Vagina (tissue), 2 donors: ENCODE data around the gene TLR7. TPM values are rescaled to one million over a fixed set of nuclear protein-coding genes. Genes with fewer than 3 reads are reported as not detected.

Source experiments
- DNase-seq, 2 donors: peaks; one replicate each; pipeline ENCODE4 v3.0.0-alpha.2; 2017; ENCODE audit errors: extremely low spot score in 2 of 2
- H3K27ac ChIP-seq: fragments of 200-600 bp; sonication (generic); one replicate; pipeline ENCODE4 v1.5.1; 2019
- H3K27me3 ChIP-seq: fragments of 200-600 bp; sonication (generic); one replicate; pipeline ENCODE4 v1.5.1; 2019
- H3K36me3 ChIP-seq, 2 donors: fragments of 200-600 bp; sonication (generic); one replicate each; pipeline ENCODE4 v1.5.1; 2017 to 2019
- H3K4me1 ChIP-seq: fragments of 200-600 bp; sonication (generic); one replicate; pipeline ENCODE4 v1.5.1; 2019
- H3K4me3 ChIP-seq, 2 donors: fragments of 200-600 bp; sonication (generic); 1 replicate in 1 of 2; 2 replicates in 1 of 2; pipeline ENCODE4 v1.5.1; 2016 to 2019
- H3K9me3 ChIP-seq: fragments of 200-600 bp; sonication (generic); one replicate; pipeline ENCODE4 v1.5.1; 2019
- CTCF ChIP-seq, 3 experiments: fragments of 450-650 bp in 2 of 3; fragments of 200-600 bp in 1 of 3; sonication (generic) in 1 of 3; IDR thresholded peaks; one replicate each; pipeline ENCODE4 v1.5.1; 2017 to 2019; ENCODE audit warnings: antibody characterized with exemption in 3 of 3, mild to moderate bottlenecking in 2 of 3, moderate library complexity in 2 of 3
- POLR2A ChIP-seq, 2 donors: fragments of 450-650 bp; IDR thresholded peaks; one replicate each; pipeline ENCODE4 v1.6.1; 2017; ENCODE audit warnings: antibody characterized with exemption in 2 of 2, mild to moderate bottlenecking in 2 of 2, moderate library complexity in 2 of 2
- POLR2AphosphoS5 ChIP-seq, 2 donors: sonication (generic); formaldehyde crosslinking; IDR thresholded peaks; one replicate each; pipeline ENCODE4 v1.9.0; 2017; ENCODE audit warnings: antibody characterized with exemption in 2 of 2, mild to moderate bottlenecking in 2 of 2, low read depth in 1 of 2; ENCODE audit not compliant: insufficient read depth in 1 of 2
- intact Hi-C: fragments of 100-400 bp; cut with DNase I; formaldehyde crosslinking; loops from one replicate; pipeline ENCODE4 v1.15.1; 2023
- total RNA-seq: library from RNA; depleted of rRNA; stranded (reverse); fragments of >200 nt; gene quantifications from one replicate; pipeline ENCODE4 v1.2.3, GENCODE V29; 2016

The TLR7 gene
- total RNA-seq, 1 donor from 2014 or later, result not detected

GRCh38 chrX:12877386-12877785 lies 10.5 kb downstream of the TLR7 start:
- no peak for TF ChIP-seq CTCF (IDR thresholded peaks at IDR 0.05)
- no peak for TF ChIP-seq POLR2A (IDR thresholded peaks at IDR 0.05)
- TF ChIP-seq POLR2AphosphoS5 (IDR thresholded peaks at IDR 0.05; ENCODE audit: insufficient read depth in 1 of 2, low read depth in 1 of 2), result no peak
- H3K9me3 ChIP-seq, result no peaks in the 10 kb centered on the region
- intact Hi-C loops, result no loop called here
- H3K36me3 ChIP-seq, result no peaks in the 10 kb centered on the region
- no peak for DNase-seq
- no peak overlapping the region for H3K4me3 ChIP-seq
- H3K4me1 ChIP-seq, result no peaks in the 10 kb centered on the region
- no peaks in the 10 kb centered on the region for H3K27me3 ChIP-seq
- H3K27ac ChIP-seq, result no peak overlapping the region

- TF ChIP-seq POLR2AphosphoS5 (IDR thresholded peaks at IDR 0.05; ENCODE audit: insufficient read depth in 1 of 2, low read depth in 1 of 2), result no peak
- no peak for TF ChIP-seq POLR2A (IDR thresholded peaks at IDR 0.05)
- no peak for TF ChIP-seq CTCF (IDR thresholded peaks at IDR 0.05)
- intact Hi-C loops, result no loop called here
- Histone ChIP-seq H3K4me1 (no peaks in the 10 kb centered on the region), H3K36me3 (no peaks in the 10 kb centered on the region), H3K4me3 (no peak overlapping the region), H3K27ac (no peak overlapping the region), H3K9me3 (no peaks in the 10 kb centered on the region), H3K27me3 (no peaks in the 10 kb centered on the region)
- no peak for DNase-seq
Observed at GRCh38 chrX:12878536-12878935, 11.7 kb downstream of the TLR7 start.

GRCh38 chrX:12881914-12882313 lies 15.0 kb downstream of the TLR7 start:
- H3K27ac ChIP-seq, result no peak overlapping the region
- H3K36me3 ChIP-seq, result no peaks in the 10 kb centered on the region
- intact Hi-C loops, result no loop called here
- H3K4me3 ChIP-seq, result no peak overlapping the region
- TF ChIP-seq CTCF (IDR thresholded peaks at IDR 0.05), result no peak
- no peak for TF ChIP-seq POLR2AphosphoS5 (IDR thresholded peaks at IDR 0.05; ENCODE audit: insufficient read depth in 1 of 2, low read depth in 1 of 2)
- no peak for TF ChIP-seq POLR2A (IDR thresholded peaks at IDR 0.05)
- H3K4me1 ChIP-seq, result no peaks in the 10 kb centered on the region
- DNase-seq, result no peak
- H3K9me3 ChIP-seq, result no peaks in the 10 kb centered on the region
- H3K27me3 ChIP-seq, result no peaks in the 10 kb centered on the region

GRCh38 chrX:12885508-12885907 lies 18.6 kb downstream of the TLR7 start:
- Histone ChIP-seq H3K27ac (no peak overlapping the region), H3K4me3 (no peak overlapping the region), H3K27me3 (no peaks in the 10 kb centered on the region), H3K36me3 (no peaks in the 10 kb centered on the region), H3K4me1 (no peaks in the 10 kb centered on the region), H3K9me3 (no peaks in the 10 kb centered on the region)
- DNase-seq, result no peak
- intact Hi-C loops, result no loop called here
- no peak for TF ChIP-seq CTCF (IDR thresholded peaks at IDR 0.05)
- TF ChIP-seq POLR2AphosphoS5 (IDR thresholded peaks at IDR 0.05; ENCODE audit: insufficient read depth in 1 of 2, low read depth in 1 of 2), result no peak
- TF ChIP-seq POLR2A (IDR thresholded peaks at IDR 0.05), result no peak

GRCh38 chrX:12886545-12886944 lies 19.7 kb downstream of the TLR7 start:
- intact Hi-C loops, result no loop called here
- Histone ChIP-seq H3K4me1 (no peaks in the 10 kb centered on the region), H3K27ac (no peak overlapping the region), H3K9me3 (no peaks in the 10 kb centered on the region), H3K36me3 (no peaks in the 10 kb centered on the region), H3K4me3 (no peak overlapping the region), H3K27me3 (no peaks in the 10 kb centered on the region)
- TF ChIP-seq CTCF (IDR thresholded peaks at IDR 0.05), result no peak
- no peak for TF ChIP-seq POLR2AphosphoS5 (IDR thresholded peaks at IDR 0.05; ENCODE audit: insufficient read depth in 1 of 2, low read depth in 1 of 2)
- TF ChIP-seq POLR2A (IDR thresholded peaks at IDR 0.05), result no peak
- no peak for DNase-seq
